ACC112 (cell line): Measurements from ENCODE around the gene DDRGK1.

Source experiments
- H2AFZ ChIP-seq: fragments of 200-600 bp; sonication (generic); one replicate; pipeline ENCODE4 v1.6.0; 2017; ENCODE audit warnings: antibody characterized with exemption, low read length; ENCODE audit not compliant: unreplicated experiment
- H3K27ac ChIP-seq: fragments of 200-600 bp; sonication (generic); 2 replicates; pipeline ENCODE4 v1.5.1; 2014; ENCODE audit warnings: low read depth, mild to moderate bottlenecking, antibody characterized with exemption, low read length, moderate library complexity
- H3K27me3 ChIP-seq: fragments of 200-600 bp; sonication (generic); 2 replicates; pipeline ENCODE4 v1.6.1; 2014; ENCODE audit warnings: mild to moderate bottlenecking, antibody characterized with exemption, low read length, moderate library complexity, mixed read lengths; ENCODE audit not compliant: insufficient read depth
- H3K36me3 ChIP-seq: fragments of 200-600 bp; sonication (generic); 2 replicates; pipeline ENCODE4 v1.6.1; 2016; ENCODE audit warnings: mild to moderate bottlenecking, antibody characterized with exemption, low read length, moderate library complexity, mixed read lengths; ENCODE audit not compliant: insufficient read depth
- H3K4me1 ChIP-seq: fragments of 200-600 bp; sonication (generic); one replicate; pipeline ENCODE4 v1.6.1; 2016; ENCODE audit warnings: low read length, mixed read lengths; ENCODE audit not compliant: insufficient read depth, unreplicated experiment, control insufficient read depth
- H3K4me3 ChIP-seq: fragments of 200-600 bp; sonication (generic); 2 replicates; pipeline ENCODE4 v1.5.1; 2014; ENCODE audit warnings: mild to moderate bottlenecking, low read depth, low read length
- H3K79me2 ChIP-seq: fragments of 200-600 bp; sonication (generic); one replicate; pipeline ENCODE4 v1.6.0; 2016; ENCODE audit warnings: low read length; ENCODE audit not compliant: control insufficient read depth, unreplicated experiment, insufficient read depth

The DDRGK1 gene

DNA sequence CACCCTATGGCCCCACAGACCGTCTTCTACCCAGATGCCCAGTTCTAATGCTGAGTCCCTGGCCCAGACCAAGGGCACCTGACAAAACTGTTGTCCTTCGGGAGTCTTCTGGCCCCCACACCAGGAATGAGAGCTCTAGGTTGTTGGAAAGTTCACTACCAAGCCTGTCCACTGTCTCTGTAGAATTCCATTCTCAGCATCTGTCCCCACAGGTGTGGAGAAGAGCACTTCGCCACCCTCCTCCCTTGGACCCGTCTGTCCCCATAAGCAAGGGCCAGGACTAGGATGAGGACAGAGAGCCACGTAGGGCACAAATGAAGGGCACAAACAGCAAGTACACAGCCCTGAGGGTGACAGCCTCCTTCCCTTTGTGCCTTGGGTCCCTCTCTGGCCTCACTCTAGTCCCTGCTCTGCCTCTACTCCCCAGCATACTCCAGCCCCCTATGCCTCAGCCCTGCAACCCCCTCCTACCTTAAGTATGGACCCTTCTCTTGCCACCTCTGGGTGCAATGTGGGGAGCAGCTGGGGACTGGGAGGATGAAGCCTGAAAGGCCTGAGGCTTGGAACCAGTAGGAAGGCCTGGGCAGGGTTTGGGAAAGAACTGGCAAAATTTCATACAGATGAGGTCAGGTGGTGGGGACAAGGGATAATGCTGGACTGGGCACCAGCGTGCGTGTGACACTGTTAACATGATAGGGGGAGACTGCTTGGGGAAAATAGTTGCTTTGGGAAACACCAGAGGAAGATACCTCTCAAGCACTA lies 35.5 kb downstream of the DDRGK1 start:
- no peak overlapping the region for H3K4me3 ChIP-seq
- no peaks in the 10 kb centered on the region for H3K36me3 ChIP-seq
- H3K79me2 ChIP-seq, result no peaks in the 10 kb centered on the region
- no peak overlapping the region for H2AFZ ChIP-seq
- H3K4me1 ChIP-seq, result no peaks in the 10 kb centered on the region
- H3K27me3 ChIP-seq, result 0 out of 2 replicates have a peak, but pooled peaks cover 5% of the 10 kb centered on the region
- H3K27ac ChIP-seq, result no peak overlapping the region

DNA sequence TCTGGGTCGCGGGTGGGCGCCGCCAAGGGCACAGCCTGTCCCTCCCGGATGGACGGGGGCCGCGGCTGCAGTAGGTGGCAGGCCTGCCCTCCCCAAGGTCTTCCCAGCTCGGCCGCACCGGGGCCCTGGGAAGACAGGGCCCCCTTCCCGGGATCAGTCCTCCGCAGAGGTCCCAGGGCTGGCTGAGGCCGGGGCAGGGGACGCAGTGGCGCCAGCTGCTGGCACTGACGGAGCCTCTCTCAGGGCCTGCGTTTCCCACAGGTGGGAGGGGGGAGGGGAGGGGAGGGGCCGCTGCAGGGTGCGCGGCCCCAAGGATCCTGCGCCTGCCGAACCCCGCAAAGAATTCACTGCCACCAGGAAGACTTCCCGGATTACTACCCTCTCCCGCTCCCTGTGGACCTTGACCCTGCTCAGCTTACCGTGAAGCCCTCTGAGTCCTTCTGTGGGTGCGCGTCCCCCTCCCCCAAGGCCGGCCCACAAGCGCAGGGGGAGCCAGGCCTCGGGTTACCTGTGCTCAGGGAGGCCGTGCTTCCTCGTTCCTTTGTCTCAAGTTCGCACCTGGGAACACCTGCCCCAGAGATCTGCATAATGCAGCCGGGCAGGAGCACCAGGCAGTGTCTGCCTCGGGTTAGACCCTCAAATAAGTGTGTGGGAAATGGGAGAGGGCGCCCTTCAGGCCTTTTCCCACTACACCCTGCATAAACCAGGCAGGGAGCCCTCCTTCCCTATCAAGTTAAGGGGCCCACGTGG lies 36.2 kb downstream of the DDRGK1 start:
- Histone ChIP-seq H3K4me1 (no peaks in the 10 kb centered on the region), H3K4me3 (no peak overlapping the region), H3K27me3 (0 out of 2 replicates have a peak, but pooled peaks cover 5% of the 10 kb centered on the region), H2AFZ (no peak overlapping the region), H3K36me3 (no peaks in the 10 kb centered on the region), H3K27ac (no peak overlapping the region), H3K79me2 (no peaks in the 10 kb centered on the region)

DNA sequence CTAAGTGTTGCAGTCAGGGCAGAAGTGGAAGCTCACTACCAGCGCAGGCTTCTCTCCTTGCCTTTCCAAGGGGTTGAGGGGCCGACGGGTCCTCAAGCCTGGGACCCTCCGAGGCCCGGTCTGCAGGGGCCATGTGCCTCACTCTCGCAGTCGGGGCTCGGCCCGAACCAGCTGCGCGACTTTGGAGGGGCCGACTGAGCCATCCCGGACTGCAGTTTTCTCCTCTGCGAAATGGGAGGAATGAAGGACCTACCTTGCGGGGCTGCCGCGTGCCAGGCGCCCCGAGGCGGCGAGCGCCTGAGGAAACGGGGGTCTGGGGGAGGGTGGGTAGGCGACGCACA lies 36.8 kb downstream of the DDRGK1 start:
- Histone ChIP-seq H2AFZ (no peak overlapping the region), H3K4me3 (no peak overlapping the region), H3K79me2 (no peaks in the 10 kb centered on the region), H3K4me1 (no peaks in the 10 kb centered on the region), H3K27ac (no peak overlapping the region), H3K36me3 (no peaks in the 10 kb centered on the region), H3K27me3 (0 out of 2 replicates have a peak, but pooled peaks cover 5% of the 10 kb centered on the region)

DNA sequence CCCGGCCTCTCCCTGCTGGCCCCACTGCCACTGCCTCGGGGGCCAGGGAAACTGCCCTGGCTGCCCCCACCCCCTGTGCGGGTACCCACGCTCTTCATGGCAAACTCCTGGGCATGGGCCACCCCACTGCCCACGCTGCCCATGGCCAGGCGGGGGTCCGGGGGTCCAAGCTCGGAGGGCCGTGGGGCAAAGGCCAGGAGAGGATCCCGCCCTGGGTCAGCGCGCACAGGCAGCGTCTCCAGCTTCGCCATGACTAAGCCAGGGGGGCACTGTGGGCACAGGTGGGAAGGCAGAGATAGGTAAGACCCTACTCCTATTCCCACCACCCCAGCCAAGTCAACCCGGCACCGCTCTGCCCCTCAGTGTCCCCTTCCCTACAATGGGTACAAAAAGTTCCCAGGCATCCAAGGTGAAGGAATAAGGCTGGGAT lies 37.6 kb downstream of the DDRGK1 start:
- Histone ChIP-seq H3K4me1 (no peaks in the 10 kb centered on the region), H3K27me3 (no peaks in the 10 kb centered on the region), H3K36me3 (no peaks in the 10 kb centered on the region), H3K79me2 (no peaks in the 10 kb centered on the region), H3K4me3 (no peak overlapping the region), H2AFZ (no peak overlapping the region), H3K27ac (no peak overlapping the region)

DNA sequence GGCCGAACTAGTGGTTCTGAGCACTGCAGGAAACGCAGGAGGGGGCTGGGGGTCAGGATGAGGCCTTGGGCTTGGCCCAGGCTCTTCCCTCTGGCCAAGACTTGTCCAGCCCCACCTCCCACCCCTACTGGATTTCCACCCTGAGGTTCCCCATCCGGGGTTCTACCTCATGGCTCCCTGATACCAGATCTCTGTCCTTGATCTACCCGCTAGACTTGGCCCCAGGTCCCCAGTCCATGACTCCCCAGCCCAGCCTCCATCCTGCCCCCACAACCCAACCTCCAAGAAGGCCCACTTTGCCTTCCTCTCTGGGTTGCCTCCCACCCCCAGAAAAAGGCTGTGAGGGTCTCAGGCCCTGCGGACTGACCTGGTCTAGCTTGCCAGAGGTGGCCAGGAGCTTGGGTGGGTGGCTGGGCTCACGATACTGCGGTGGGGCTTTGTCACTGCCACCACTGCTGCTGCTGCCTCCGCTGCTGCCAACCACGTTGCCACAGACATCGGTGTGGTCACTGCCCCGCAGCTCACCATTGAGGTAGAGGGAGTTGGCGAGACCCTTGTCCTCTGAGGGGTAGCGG lies 38.1 kb downstream of the DDRGK1 start:
- no peak overlapping the region for H3K27ac ChIP-seq
- H3K36me3 ChIP-seq, result no peaks in the 10 kb centered on the region
- H3K79me2 ChIP-seq, result no peaks in the 10 kb centered on the region
- H2AFZ ChIP-seq, result no peak overlapping the region
- no peaks in the 10 kb centered on the region for H3K27me3 ChIP-seq
- H3K4me3 ChIP-seq, result no peak overlapping the region
- H3K4me1 ChIP-seq, result no peaks in the 10 kb centered on the region

DNA sequence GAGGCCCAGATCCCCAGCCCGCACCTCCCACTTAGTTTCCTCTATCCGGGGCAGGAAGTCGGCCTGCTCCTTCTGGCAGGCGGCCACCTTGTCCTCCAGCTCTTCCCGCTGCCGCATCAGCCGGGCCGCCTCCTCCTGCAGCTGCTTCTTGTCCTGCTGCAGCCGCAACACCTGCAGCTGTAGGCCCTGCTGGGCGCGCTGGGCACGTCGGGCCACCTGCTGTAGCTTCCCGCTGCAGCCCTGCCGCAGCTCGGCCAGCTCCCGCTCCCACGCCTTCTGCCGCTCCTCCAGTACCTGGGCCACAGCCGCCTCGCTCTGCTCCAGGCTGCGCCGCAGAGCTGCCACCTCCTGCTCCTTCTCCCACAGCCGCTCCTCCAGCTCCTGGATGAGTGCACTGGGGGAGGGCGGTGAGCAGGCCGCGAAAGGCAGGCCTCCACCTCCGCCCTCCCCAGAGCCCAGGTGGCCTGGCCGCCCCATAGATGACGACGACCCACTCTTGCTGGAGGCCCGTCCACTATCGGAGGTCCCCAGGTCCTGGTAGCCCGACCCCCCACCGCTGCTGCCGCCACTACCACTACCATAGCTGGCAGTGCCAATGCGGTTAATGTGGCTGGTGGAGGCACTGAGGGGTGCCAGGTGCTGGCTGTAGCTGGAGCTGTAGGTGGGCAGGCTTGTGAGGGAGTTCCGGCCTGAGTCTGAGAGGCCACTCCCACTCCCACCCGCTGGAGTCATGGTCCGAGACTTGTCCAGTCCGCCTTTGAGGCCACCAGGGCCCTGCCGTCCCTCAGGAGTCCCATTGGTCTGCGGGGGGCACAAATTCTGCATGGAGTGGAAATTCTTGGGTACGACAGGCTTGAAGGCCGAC lies 38.8 kb downstream of the DDRGK1 start:
- no peaks in the 10 kb centered on the region for H3K79me2 ChIP-seq
- no peak overlapping the region for H3K27ac ChIP-seq
- H3K4me1 ChIP-seq, result no peaks in the 10 kb centered on the region

DNA sequence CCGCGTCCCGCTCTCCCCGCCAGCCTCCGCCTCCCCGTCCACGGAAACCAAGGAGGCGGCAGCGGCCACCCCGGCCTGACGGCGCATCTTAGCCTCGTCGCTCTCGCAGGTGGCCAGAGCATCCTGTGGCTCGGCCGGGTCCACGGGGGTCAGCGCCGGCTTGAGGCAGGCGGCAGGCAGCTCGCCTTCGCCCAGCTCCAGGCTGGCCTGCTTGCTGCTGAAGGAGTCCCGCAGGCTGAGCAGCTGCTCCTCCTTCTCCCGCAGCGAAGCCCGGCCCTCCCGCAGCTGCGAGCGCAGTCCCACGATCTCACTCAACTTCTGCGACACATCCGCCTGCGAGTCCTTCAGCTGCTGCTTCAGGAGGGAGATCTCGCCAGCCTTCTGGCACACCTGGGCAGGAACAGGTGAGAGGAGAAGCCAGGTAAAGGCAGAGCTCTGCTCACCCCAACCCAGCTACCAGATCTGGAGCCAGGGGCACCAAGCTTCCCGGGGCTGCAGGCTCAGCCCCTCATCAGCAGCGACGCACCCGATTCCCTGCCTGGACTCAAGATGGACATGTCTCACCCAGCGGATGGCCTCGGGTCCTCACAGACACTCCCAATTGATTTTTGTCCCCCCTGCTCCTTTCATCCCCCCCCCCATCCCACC lies 39.6 kb downstream of the DDRGK1 start:
- H2AFZ ChIP-seq, result no peak overlapping the region
- no peak overlapping the region for H3K27ac ChIP-seq
- no peaks in the 10 kb centered on the region for H3K4me1 ChIP-seq

More for the DNA sequence above, 38.8 kb downstream of the DDRGK1 start:
- Histone ChIP-seq H2AFZ (no peak overlapping the region), H3K27me3 (no peaks in the 10 kb centered on the region), H3K4me3 (no peak overlapping the region), H3K36me3 (no peaks in the 10 kb centered on the region)

DNA sequence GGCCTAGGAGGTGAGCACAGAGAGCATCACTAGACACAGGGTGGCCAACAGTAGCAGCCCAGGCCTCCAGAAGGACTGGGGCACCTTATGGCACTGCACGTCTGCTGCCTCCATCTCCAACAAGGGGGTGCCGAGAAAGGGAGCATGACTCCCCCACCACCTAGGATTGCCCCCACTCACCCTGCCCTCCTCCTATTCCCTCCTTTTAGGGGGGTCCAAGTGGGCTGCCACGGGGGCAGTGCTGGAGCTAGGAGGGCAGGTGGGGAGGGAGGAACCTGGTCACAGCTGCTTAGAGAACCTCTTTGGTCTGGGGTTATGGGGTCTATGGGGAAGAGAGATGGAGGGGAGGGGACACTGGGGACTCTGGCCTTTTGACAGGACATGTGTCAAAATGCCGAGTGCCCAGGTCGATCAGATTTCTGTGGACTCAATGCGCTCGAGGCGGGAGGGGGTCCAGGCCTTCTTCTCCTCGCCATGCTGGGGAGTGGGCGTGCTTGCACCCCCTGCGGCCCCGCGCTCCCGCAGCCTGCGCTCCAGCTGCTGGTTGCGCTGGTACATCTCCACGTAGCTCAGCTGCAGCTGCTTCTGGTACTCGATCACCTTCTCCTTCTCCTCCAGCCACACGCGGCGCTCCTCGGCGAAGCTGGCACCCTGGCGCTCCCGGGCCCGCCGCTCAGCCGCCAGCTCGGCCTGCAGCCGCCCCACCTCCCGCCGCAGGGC lies 40.3 kb downstream of the DDRGK1 start:
- Histone ChIP-seq H3K79me2 (peaks cover 4% of the 10 kb centered on the region), H3K36me3 (no peaks in the 10 kb centered on the region), H3K27me3 (no peaks in the 10 kb centered on the region), H3K4me3 (0 out of 2 replicates have a peak overlapping the region, but pooled peaks have one; percentile 37), H3K4me1 (no peaks in the 10 kb centered on the region), H3K27ac (no peak overlapping the region), H2AFZ (no peak overlapping the region)

More for the DNA sequence above, 39.6 kb downstream of the DDRGK1 start:
- Histone ChIP-seq H3K27me3 (no peaks in the 10 kb centered on the region), H3K79me2 (no peaks in the 10 kb centered on the region), H3K4me3 (peak overlapping the region; percentile 37; the same call in 1 of the 2 replicates), H3K36me3 (no peaks in the 10 kb centered on the region)

DNA sequence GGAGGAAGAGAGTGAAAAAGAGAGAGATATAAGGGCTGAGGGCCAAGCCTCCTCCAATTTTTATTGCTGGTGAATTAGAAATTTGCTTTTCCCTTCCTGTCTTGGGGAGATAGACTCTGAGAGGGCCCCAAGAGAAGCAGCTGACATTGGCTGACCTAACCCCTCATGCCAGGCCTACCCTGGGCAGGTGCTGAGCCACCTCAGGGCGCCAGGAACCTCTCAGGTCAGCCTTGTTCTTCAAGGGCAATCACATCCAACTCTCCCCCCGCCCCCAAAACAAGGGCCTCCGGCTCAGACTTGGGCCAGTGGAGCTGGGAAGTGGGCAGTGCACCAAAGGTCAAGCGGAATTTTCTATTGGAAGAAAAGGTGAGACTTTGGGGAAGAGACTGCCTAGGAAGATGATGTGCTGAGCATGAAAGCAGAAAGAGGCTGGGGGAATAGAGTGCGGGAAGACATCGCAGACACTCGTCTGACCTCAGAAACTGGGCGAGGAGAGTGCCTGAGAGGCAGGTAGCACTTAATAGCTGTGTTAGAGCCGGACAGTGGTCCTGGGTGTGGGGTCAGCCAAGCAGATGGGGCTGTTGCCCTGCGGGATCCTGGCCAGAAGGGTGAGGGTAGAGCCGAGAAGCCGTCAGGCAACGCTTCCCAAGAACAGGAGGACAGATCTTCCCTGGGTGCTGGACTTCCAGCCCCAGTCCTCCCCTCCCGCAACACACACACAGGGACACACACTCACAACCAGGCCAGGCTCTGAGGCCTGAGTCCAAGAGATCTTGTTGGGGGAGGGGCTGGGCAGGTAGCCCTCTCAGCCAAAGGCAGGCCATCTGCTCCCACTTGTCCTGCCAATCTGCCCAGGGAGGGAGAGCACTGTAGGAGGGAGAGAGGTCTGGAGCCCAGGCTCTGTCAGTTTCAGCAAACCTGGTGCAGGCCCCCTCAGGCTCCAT lies 41.1 kb downstream of the DDRGK1 start:
- H2AFZ ChIP-seq, result no peak overlapping the region
- H3K27me3 ChIP-seq, result no peaks in the 10 kb centered on the region
- no peak overlapping the region for H3K27ac ChIP-seq
- no peak overlapping the region for H3K4me3 ChIP-seq
- peaks cover 12% of the 10 kb centered on the region for H3K79me2 ChIP-seq
- H3K4me1 ChIP-seq, result peaks cover 4% of the 10 kb centered on the region
- no peaks in the 10 kb centered on the region for H3K36me3 ChIP-seq
